ENCODE measurements around the gene SAMD4B.
"Not testable (repeated sequence)": the region's sequence is repeated elsewhere in the genome, so short reads cannot be mapped to it uniquely, and the experiment has no call there.

DNA sequence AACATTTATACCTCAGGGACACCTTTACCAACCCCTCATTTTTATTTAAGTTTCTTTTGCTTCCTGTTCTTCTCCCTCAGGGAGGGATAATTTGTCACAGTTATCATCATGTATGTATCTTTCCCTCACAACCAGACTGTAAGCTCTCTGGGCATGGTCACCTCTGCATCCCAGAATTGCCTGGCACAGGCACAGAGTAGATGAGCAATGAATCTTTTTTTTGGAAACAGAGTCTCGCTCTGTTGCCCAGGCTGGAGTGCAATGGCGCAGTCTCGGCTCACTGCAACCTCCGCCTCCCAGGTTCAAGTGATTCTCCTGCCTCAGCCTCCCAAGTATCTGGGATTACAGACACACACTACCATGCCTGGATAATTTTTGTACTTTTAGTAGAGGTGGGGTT is 37.1 kb downstream of the SAMD4B start:
- TF ChIP-seq, protein P1, sequence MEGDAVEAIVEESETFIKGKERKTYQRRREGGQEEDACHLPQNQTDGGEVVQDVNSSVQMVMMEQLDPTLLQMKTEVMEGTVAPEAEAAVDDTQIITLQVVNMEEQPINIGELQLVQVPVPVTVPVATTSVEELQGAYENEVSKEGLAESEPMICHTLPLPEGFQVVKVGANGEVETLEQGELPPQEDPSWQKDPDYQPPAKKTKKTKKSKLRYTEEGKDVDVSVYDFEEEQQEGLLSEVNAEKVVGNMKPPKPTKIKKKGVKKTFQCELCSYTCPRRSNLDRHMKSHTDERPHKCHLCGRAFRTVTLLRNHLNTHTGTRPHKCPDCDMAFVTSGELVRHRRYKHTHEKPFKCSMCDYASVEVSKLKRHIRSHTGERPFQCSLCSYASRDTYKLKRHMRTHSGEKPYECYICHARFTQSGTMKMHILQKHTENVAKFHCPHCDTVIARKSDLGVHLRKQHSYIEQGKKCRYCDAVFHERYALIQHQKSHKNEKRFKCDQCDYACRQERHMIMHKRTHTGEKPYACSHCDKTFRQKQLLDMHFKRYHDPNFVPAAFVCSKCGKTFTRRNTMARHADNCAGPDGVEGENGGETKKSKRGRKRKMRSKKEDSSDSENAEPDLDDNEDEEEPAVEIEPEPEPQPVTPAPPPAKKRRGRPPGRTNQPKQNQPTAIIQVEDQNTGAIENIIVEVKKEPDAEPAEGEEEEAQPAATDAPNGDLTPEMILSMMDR (IDR thresholded peaks at IDR 0.05) = not testable (repeated sequence)
- not testable (repeated sequence) for TF ChIP-seq JUN (CRISPR knock-in tag; IDR thresholded peaks at IDR 0.05); ZNF232 (CRISPR knock-in tag; IDR thresholded peaks at IDR 0.05); TCF7 (CRISPR knock-in tag; IDR thresholded peaks at IDR 0.05; ENCODE audit: low read depth); ZNF121 (CRISPR knock-in tag; IDR thresholded peaks at IDR 0.05)
- TF ChIP-seq, protein P2, sequence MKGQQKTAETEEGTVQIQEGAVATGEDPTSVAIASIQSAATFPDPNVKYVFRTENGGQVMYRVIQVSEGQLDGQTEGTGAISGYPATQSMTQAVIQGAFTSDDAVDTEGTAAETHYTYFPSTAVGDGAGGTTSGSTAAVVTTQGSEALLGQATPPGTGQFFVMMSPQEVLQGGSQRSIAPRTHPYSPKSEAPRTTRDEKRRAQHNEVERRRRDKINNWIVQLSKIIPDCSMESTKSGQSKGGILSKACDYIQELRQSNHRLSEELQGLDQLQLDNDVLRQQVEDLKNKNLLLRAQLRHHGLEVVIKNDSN (CRISPR knock-in tag; IDR thresholded peaks at IDR 0.05) = not testable (repeated sequence)
- TF ChIP-seq, protein P3, sequence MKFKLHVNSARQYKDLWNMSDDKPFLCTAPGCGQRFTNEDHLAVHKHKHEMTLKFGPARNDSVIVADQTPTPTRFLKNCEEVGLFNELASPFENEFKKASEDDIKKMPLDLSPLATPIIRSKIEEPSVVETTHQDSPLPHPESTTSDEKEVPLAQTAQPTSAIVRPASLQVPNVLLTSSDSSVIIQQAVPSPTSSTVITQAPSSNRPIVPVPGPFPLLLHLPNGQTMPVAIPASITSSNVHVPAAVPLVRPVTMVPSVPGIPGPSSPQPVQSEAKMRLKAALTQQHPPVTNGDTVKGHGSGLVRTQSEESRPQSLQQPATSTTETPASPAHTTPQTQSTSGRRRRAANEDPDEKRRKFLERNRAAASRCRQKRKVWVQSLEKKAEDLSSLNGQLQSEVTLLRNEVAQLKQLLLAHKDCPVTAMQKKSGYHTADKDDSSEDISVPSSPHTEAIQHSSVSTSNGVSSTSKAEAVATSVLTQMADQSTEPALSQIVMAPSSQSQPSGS (CRISPR knock-in tag; IDR thresholded peaks at IDR 0.05; ENCODE audit: borderline replicate concordance, low read depth) = not testable (repeated sequence)

All from WTC11 (cell line).